ENCODE measurements around the gene CASK. TPM values are rescaled to one million over a fixed set of nuclear protein-coding genes. Genes with fewer than 3 reads are reported as not detected.
A peak's percentile ranks its signal among the peaks of the same experiment; 100 is the strongest.

CASK gene
- total RNA-seq, 1 donor from 2014 or later, result 33.7 TPM

- H3K4me1 ChIP-seq, result no peaks in the 10 kb centered on the region
- no peak for DNase-seq (ENCODE audit: low spot score in 2 of 2)
- H3K4me3 ChIP-seq, result no peak overlapping the region
- intact Hi-C loops (cut with DNase I), result no loop called here
- H3K27ac ChIP-seq, result no peak overlapping the region
- no peak for TF ChIP-seq CTCF (IDR thresholded peaks at IDR 0.05)
- H3K36me3 ChIP-seq, result no peaks in the 10 kb centered on the region
- H3K27me3 ChIP-seq, result no peaks in the 10 kb centered on the region
- no peaks in the 10 kb centered on the region for H3K9me3 ChIP-seq
These were observed 165.0 kb downstream of the CASK start for GRCh38 chrX:41758401-41758800.

DNA sequence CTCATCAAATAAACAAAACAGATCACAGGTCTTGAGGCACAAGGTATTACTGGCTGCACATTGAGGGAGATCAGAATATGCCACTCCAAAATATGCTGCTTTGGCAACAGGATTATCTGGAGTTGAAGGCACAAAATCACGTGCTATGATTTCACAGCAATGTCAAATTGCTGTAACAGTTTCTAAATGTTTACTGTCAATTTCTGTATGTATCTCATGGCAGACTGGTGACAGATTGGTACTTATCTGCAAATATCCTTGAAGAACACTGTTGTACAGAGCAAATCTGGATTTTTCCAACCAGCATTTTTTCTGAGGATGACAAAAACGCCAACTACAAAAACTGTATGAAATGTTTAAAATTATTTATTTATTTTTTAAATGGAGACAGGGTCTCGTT lies 172.6 kb downstream of the CASK start:
- H3K27me3 ChIP-seq, result no peaks in the 10 kb centered on the region
- no peaks in the 10 kb centered on the region for H3K9me3 ChIP-seq
- H3K4me3 ChIP-seq, result no peak overlapping the region
- H3K4me1 ChIP-seq, result no peaks in the 10 kb centered on the region
- intact Hi-C loops (cut with DNase I), result no loop called here
- no peaks in the 10 kb centered on the region for H3K36me3 ChIP-seq
- no peak for DNase-seq (ENCODE audit: low spot score in 2 of 2)
- TF ChIP-seq CTCF (IDR thresholded peaks at IDR 0.05), result no peak
- no peak overlapping the region for H3K27ac ChIP-seq

DNA sequence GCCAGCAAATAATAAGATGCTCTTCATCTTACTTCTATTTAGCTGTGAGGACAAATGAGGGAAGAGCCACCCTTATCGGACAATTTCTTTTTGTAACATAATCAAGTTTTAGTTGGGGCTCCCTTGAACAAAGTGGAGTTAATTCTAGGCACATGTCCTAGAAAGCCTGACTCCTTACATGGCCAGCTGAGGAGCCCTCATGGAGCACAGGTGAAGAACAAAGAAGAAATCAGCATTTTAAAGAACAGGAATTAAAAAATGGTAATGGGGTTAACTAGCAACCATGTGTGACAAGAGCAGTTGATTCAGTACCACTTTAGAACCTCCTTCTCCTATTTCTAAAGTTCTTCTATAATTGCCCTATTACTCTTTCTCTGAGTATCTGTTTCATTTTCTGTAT lies 183.5 kb downstream of the CASK start:
- no peaks in the 10 kb centered on the region for H3K4me1 ChIP-seq
- no peak for DNase-seq (ENCODE audit: low spot score in 2 of 2)
- H3K36me3 ChIP-seq, result peaks cover 0 to under 1% of the 10 kb centered on the region in 2 donors
- H3K27ac ChIP-seq, result no peak overlapping the region
- no peak for TF ChIP-seq CTCF (IDR thresholded peaks at IDR 0.05)
- H3K9me3 ChIP-seq, result no peaks in the 10 kb centered on the region
- H3K27me3 ChIP-seq, result no peaks in the 10 kb centered on the region
- no peak overlapping the region for H3K4me3 ChIP-seq
- intact Hi-C loops (cut with DNase I), result no loop called here

DNA sequence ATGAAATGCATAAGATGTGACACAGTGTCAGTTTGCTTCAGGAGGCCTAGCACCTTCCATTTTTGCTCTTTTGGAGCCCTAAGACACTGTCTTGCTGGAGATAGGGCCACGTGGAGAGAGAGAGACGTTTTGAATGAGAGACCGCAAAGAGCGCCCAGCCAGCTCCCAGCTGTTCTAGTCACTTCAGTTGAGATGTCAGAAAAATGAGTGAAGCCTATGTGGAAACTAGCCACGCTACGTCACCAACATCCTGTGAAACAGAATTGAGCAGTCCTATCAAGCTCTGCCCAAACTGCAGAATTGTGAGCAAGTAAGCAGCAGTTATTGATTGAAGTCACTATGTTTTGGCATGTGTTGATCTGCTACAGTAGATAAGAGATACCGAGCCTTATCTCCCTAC lies 186.3 kb downstream of the CASK start:
- intact Hi-C loops (cut with DNase I), result no loop called here
- Histone ChIP-seq H3K4me3 (no peak overlapping the region), H3K27ac (no peak overlapping the region), H3K36me3 (no peaks in the 10 kb centered on the region), H3K27me3 (no peaks in the 10 kb centered on the region), H3K9me3 (no peaks in the 10 kb centered on the region), H3K4me1 (no peaks in the 10 kb centered on the region)
- no peak for DNase-seq (ENCODE audit: low spot score in 2 of 2)
- no peak for TF ChIP-seq CTCF (IDR thresholded peaks at IDR 0.05)

DNA sequence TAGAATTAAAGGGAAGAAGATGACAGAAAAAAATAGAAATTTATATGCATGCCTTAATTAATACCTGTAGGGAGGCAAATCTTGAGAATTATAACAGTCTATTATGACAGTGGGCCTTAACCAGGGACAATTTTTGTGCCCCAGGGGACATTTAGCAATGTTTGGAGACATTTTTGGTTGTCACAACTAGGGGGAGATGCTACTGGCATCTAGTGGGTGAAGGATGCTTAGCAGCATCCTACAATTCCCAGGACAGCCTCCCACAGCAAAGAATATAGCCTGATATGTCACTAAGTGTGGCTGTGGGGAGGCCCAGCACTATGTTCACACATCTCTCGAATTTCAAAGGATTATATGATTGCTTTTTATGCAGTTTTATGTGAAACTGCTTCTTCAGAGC lies 188.8 kb downstream of the CASK start:
- Histone ChIP-seq H3K27me3 (no peaks in the 10 kb centered on the region), H3K4me3 (no peak overlapping the region), H3K4me1 (no peaks in the 10 kb centered on the region), H3K9me3 (no peaks in the 10 kb centered on the region), H3K36me3 (no peaks in the 10 kb centered on the region), H3K27ac (no peak overlapping the region)
- TF ChIP-seq CTCF (IDR thresholded peaks at IDR 0.05), result peak in 2 of 3 experiments; percentile 18 to 45
- intact Hi-C loops (cut with DNase I), result loop anchor here (5.0 kb wide), 1 partner anchor 177 kb away; no protein-coding TSS in a partner anchor
- DNase-seq (ENCODE audit: low spot score in 2 of 2), result no peak

DNA sequence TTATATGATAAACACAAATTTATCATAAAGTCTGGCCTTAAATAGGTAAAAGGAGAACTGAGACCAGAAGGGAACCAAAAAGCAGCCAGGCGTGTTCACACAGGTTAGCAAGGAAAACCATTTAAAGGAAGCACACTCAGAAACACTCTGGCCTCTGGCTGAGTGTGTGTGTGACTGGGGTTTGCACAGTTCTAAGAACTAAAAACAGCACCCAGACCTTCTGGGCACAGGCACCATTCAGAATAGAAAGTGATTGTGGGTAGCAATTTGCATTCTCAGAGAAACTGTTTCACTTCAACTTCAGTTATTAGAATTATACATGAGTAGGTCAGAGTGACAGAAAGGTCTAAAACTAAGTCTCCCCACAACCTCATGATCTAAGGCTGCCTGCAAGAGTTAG lies 189.4 kb downstream of the CASK start:
- no peak for TF ChIP-seq CTCF (IDR thresholded peaks at IDR 0.05)
- no peaks in the 10 kb centered on the region for H3K9me3 ChIP-seq
- peak overlapping the region in 1 of 2 donors; percentile 44 for H3K27ac ChIP-seq
- H3K4me1 ChIP-seq, result no peaks in the 10 kb centered on the region
- no peak overlapping the region for H3K4me3 ChIP-seq
- no peaks in the 10 kb centered on the region for H3K36me3 ChIP-seq
- intact Hi-C loops (cut with DNase I), result loop anchor here (5.0 kb wide), 1 partner anchor 177 kb away; no protein-coding TSS in a partner anchor
- no peak for DNase-seq (ENCODE audit: low spot score in 2 of 2)
- no peaks in the 10 kb centered on the region for H3K27me3 ChIP-seq

All from ascending aorta (tissue), 2 donors.